GM19463 (cell line): ENCODE results near the gene TUBA4A.

Source experiments
- ATAC-seq: cut with Tn5 transposase; IDR thresholded peaks from one replicate; pipeline ENCODE4 v1.9.1; 2021; ENCODE audit warnings: mild to moderate bottlenecking, moderate library complexity; ENCODE audit not compliant: unreplicated experiment

Gene TUBA4A

GRCh38 chr2:219244789-219245147 lies 8.9 kb downstream of the TUBA4A start:
- ATAC-seq: no peak

GRCh38 chr2:219243291-219243761 lies 10.4 kb downstream of the TUBA4A start:
- no peak for ATAC-seq

GRCh38 chr2:219234331-219234730 lies 19.4 kb downstream of the TUBA4A start:
- no peak for ATAC-seq

- ATAC-seq: no peak
Measured at GRCh38 chr2:219230059-219230540, 23.6 kb downstream of the TUBA4A start.

GRCh38 chr2:219229305-219230058 lies 24.2 kb downstream of the TUBA4A start, which contains the start of the genes ANKZF1 and ATG9A:
TSS of gene ANKZF1 (plus strand) at chr2:219229806. CDS start at chr2:219230258, 452 bp downstream.
TSS of gene ATG9A (minus strand) at chr2:219229636. CDS start at chr2:219228024, 1,612 bp downstream.
- ATAC-seq: peak; percentile 95

GRCh38 chr2:219228911-219229304 lies 24.8 kb downstream of the TUBA4A start:
- ATAC-seq: peak; percentile 3

GRCh38 chr2:219228041-219228910 lies 25.4 kb downstream of the TUBA4A start:
- no peak for ATAC-seq

- ATAC-seq: no peak
Measured at GRCh38 chr2:219225350-219225749, 28.4 kb downstream of the TUBA4A start.

- no peak for ATAC-seq
Measured at GRCh38 chr2:219223831-219224610, 29.7 kb downstream of the TUBA4A start.

GRCh38 chr2:219221957-219222518 lies 31.7 kb downstream of the TUBA4A start:
- no peak for ATAC-seq

GRCh38 chr2:219220652-219221402 lies 32.9 kb downstream of the TUBA4A start:
- ATAC-seq: no peak

GRCh38 chr2:219219784-219220532 lies 33.8 kb downstream of the TUBA4A start:
- no peak for ATAC-seq

GRCh38 chr2:219218732-219219701 lies 34.7 kb downstream of the TUBA4A start, which contains the start of gene ABCB6:
TSS of gene ABCB6 (minus strand) at chr2:219218958. CDS start at chr2:219218673, 285 bp downstream.
- peak; percentile 86 for ATAC-seq

GRCh38 chr2:219218217-219218731 lies 35.4 kb downstream of the TUBA4A start:
- ATAC-seq: peak; percentile 17

GRCh38 chr2:219216535-219216915 lies 37.2 kb downstream of the TUBA4A start:
- no peak for ATAC-seq

- no peak for ATAC-seq
Measured at GRCh38 chr2:219215871-219216534, 37.7 kb downstream of the TUBA4A start.

GRCh38 chr2:219214786-219215185 lies 38.9 kb downstream of the TUBA4A start:
- ATAC-seq: no peak
